Activated gamma-delta T cell (primary cell): ENCODE data around the gene LYL1.
A peak's percentile ranks its signal among the peaks of the same experiment; 100 is the strongest.
"Not testable (repeated sequence)": the region's sequence is repeated elsewhere in the genome, so short reads cannot be mapped to it uniquely, and the experiment has no call there.

Experiments used
- DNase-seq: peaks from one replicate; lab custom pipeline; 2025; lab: John Stamatoyannopoulos, UW
- total RNA-seq, 2 donors: gene quantifications; one replicate each; lab custom pipeline; 2026; lab: John Stamatoyannopoulos, UW

The LYL1 gene
- 11.0 to 14.7 reads per million in 2 donors for total RNA-seq

DNA sequence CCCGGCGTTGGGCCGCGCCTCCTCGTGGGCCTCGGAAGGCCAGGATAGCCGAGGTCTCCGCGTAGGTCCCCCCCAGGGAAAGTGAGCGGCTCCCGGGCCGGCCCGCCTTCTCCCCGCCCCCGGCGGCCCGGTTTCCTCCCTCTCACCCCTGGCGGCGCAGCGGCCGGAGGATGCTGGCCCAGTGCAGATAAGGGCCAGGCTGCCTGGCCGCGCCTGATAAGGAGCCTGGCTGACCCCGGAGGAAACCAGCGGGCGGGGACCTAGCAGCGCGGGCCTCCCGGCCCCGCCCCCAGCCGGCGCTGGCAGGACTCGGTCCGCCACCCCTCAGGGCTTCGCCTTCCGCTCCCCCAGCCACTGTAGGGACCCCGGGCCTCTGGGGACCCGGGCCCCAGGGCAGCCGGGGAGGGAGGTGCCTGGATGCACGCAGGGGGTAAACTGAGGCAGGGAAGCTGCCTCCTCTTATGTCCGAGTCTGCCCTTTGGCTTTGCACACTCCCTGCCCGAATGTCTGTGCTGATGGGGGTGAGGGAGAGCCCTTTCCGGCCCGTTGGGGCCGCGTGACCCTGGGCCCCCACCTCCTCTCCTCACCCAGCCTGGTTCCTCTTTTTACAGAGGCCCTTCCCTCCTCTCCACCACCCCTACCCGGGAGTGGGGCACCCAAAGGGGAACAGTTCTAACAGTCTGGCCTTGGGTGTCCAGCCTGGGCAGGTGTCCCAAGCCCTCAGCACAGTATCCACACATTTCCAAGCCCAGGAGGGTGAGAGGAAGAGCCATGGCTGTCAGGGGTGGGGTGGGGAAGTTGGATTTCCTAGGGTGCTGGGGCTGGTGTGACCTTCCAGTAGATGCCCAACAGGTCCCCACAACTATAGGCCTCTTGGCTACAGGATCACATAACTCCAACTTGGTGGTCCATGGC lies at the start of gene LYL1:
LYL1 (minus strand) TSS at position 193 of the 915 bp plus-strand sequence. CDS start 1,687 bp downstream, outside the sequence.
- DNase-seq = no peak

DNA sequence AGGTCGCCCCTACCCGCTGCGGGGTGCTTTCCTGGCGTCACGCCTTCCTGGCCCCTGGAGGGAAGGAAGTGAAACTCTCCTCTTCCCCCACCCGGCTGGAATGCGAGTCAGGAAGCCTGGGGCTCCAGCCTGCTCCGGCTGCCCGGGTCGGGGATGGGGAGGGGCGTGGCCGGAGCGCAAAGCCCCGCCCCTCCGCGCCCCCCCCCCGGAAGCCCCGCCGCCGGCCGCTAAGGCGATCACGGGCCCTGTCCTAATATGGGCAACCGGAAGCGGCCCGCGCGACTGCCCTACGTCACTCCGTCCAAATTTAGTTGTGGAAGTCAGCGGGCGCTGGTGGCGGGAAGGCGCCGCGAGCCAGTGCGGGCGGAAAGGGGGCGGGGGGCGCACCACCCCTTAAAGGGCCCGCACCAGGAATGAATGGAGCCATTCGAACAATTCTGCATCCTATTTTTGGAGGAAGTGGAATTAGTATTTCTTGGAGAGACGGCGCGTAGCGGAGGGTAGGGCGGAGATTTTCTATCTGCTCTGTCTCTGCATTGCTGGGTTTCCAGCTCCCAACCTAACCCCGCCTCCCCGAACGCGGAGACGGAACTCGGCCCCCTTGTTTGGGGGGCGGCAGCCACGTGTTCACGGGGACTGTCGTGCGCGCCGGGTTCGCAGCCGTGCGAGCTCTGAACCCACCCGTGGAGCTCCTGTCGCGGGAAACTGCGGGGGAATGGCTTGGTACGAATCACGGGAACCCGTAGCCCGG lies 49.1 kb upstream of the LYL1 start:
- peak; percentile 97 for DNase-seq

DNA sequence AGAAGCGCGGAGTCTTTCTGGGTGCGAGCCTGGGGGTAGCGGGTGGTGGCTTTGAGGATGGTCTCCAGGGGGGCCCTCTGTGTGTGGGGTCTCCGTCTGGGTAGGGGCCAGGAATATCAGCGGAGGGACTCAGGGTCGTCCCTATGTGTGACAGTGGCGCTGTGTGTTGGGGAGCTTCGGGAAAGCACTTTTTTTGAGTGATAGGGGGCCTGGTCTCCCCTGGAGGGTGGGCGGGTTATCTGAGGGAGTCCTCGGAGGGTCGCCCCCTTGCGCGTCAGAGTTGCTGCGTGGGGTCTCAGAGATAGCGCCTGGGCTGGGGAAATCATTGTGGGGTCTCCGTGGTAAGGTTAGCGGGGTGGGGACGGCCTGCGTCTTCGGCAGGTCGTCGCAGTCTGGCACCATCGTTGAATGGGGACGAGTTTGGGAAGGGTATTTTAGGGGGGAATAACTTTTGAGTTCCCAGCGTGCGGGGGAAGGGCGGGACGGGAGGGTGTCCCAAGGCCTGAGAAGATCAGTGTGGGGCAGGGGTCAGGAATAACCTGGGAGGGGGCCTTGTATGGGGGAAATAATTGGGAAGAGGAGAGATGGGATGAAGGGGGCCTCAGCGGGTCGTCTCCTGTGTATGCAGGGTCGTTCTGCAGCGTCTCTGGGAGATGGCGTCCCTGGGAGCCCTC lies 48.4 kb upstream of the LYL1 start:
- DNase-seq = no peak

DNA sequence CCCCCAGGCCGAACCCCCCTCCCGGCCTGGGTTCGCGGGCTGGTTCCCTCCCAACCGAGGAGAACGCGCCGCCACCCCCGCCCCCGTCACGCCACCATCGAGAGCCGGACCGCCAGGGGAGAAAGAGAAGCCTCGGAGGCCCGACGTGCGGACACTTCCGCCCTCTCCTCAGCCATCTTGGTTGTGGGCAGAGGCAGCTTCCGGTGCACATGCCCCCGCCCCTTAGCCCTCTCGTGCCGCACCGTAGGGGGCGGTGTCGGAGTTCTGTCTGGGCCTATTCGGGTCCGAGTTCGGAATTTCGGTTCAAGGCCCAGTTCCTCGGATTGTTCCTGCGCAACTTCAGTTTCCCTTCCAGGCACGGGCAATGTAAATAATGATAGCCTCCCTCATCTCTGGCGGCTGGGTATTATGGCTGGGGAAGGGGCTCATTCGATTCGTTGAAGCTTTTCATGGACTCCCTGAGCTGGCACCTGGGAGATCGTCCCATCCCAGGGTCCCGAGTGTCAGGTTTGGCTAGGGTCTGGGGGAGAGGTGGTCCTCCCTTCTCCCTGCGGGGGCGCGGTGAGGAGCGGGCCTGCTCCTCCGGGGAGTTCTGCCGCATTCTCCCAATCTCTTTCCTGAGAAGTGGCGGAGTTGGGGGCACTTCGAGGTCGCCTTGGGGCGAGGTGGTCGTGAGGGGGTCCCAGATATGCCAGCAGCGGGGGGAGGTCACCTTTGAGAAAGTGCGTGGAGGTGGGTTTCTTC lies 47.7 kb upstream of the LYL1 start, which contains the start of the genes IER2 and STX10:
IER2 (plus strand) TSS at position 225 of the 744 bp plus-strand sequence. CDS start 2,776 bp downstream, outside the sequence.
STX10 (minus strand) TSS at position 189 of the 744 bp plus-strand sequence. CDS start 202 bp downstream, outside the sequence.
- DNase-seq = peak; percentile 78

DNA sequence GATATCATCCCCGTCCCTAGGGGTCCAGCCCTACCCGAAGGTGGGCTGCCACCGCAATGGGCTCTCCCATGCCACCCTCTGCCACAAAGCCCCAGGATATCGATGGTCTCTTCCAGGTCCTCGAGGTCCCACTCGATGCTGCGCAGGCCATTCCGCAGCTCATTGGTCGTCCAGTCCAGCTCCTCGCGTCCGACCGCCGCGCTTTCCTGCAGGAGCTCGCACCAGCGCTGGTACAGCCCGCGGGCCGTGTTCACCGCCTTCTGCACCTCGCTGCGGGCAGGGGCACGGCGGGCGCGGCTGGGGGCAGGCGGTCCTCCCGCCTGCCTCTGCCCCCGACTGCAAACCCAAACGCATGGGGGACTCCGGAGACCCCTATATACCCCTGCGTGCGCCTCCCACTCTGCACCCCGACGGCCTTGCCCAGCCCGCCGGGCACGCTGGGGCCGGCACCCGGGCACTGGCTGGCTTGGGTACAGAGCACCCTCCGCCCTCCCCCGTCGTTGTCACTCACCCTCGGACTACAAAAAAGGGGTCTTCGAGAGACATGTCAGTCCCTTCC lies 47.0 kb upstream of the LYL1 start:
- no peak for DNase-seq

DNA sequence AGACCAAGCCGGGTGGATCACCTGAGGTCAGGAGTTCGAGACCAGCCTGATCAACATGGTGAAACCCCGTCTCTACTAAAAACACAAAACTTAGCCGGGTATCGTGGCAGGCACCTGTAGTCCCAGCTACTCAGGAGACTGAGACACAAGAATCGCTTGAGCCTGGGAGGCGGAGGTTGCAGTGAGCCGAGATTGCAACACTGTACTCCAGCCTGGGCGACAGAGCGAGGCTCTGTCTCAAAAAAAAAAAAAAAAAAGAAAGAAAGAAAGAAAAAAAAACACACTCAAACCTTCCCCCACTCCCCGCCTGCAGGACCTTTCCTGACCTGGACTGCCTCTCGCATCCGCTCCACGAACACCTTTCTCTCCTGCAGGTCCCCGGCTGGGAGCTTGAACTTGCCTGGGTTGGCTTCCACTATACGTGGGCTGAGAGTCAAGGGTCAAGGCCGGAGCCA lies 46.5 kb upstream of the LYL1 start:
- not testable (repeated sequence) for DNase-seq

DNA sequence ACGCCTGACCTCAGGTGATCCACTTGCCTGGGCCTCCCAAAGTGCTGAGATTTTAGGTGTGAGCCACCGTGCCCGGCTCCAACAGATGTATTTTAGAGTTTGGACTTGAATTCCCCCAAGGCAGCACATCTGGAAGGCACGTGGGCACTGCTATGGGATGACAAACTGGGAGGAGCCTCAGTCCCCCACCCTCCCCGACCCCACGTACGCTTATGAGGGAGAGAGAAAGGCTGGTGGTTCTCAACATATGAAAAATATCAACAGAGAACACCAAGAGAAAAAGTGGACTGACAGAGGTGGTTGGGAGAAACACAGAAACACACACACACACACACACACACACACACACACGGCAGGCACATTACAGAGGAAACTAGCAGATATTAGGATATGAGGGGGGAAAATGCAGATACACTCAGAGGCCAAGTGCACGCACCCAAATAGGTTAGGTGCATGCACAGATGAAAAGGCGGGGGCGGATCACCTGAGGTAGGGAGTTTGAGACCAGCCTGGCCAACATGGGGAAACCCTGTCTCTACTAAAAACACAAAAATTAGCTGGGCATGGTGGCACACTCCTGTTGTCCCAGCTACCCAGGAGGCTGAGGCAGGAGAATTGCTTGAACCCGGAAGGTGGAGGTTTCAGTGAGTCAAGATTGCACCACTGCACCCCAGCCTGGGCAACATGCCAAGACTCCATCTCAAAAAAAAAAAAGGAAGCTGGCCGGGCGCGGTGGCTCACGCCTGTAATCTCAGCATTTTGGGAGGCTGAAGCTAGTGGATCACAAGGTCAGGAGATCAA lies 44.3 kb upstream of the LYL1 start:
- DNase-seq = no peak

GRCh38 chr19:13139633-13140311 lies 37.1 kb upstream of the LYL1 start:
- no peak for DNase-seq

DNA sequence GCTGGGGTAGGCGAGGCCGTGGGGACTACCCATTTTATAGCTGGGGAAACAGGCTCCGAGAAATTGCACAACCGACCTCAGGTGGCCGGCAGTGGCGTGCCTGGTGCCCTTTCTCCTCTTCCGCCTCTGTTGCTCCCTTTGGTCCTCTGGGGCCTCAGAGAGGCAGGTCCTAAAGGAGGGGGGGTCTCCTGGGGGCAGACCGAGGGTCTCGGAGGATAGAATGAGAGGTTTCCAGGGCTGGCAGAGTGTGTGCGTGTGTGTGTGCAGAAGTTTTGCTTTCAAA lies 36.2 kb upstream of the LYL1 start:
- no peak for DNase-seq

DNA sequence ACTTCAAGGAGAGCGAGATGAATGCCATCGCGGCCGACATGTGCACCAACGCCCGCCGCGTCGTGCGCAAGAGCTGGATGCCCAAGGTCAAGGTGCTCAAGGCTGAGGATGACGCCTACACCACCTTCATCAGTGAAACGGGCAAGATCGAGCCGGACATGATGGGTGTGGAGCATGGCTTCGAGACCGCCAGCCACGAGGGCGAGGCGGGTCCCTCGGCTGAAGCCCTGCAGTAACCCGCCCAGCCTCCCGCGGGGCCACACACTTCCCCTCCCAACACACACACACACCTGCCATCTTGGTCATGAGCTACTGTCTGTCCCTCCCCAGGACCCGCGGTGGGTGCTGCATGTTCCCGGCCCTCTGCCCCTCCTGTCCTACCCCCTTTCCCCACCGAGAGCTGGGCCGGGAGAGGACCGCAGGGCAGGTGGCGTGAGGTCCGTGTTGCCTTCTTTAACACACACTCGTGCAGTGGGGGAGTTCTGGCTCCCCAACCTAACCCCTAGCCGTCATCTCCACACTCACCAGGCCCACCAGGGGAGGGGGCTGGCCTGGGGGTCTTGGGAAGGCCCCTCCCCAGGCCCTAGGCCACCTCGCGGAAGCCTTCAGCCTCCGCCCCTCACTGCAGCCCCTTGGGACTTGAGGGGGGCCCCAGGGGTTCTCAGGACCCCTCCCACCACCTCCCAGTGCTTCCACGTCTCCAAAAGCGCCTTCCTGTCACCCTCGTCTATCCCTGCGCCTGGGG lies 35.7 kb upstream of the LYL1 start:
- DNase-seq = no peak

DNA sequence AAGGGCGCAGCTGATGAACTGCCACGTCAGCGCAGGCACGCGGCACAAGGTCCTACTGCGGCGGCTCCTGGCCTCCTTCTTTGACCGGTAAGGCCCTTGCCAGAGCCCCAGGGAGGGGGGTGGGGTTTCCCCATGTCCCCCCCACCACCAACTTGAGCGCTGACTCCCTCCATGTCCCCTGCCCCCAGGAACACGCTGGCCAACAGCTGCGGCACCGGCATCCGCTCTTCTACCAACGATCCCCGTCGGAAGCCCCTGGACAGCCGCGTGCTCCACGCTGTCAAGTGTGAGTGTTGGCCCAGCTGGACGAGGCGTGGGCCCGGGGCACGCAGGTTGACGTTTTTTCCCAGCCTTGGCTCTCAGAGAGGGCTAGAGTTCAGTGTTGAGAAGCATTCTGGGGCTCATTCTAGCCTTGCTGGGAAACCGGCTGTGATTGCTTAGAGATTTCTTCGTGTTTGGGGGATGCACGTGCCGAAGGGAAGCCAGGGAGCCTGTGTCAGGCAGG lies 34.7 kb upstream of the LYL1 start:
- no peak for DNase-seq

DNA sequence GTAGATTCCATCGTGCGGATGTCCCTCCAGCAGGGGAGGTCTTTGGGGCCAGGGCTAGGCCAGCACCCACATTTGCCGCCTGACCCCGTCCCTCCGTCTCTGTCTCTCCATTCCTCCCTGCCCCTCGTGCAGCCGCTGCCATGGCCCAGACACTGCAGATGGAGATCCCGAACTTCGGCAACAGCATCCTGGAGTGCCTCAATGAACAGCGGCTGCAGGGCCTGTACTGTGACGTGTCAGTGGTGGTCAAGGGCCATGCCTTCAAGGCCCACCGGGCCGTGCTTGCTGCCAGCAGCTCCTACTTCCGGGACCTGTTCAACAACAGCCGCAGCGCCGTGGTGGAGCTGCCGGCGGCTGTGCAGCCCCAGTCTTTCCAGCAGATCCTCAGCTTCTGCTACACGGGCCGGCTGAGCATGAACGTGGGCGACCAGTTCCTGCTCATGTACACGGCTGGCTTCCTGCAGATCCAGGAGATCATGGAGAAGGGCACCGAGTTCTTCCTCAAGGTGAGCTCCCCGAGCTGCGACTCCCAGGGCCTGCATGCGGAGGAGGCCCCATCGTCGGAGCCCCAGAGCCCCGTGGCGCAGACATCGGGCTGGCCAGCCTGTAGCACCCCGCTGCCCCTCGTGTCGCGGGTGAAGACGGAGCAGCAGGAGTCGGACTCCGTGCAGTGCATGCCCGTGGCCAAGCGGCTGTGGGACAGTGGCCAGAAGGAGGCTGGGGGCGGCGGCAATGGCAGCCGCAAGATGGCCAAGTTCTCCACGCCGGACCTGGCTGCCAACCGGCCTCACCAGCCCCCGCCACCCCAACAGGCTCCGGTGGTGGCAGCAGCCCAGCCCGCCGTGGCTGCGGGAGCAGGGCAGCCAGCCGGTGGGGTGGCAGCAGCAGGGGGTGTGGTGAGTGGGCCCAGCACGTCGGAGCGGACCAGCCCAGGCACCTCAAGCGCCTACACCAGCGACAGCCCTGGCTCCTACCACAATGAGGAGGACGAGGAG lies 32.7 kb upstream of the LYL1 start:
- no peak for DNase-seq

- DNase-seq = no peak
Measured at GRCh38 chr19:13134626-13135025, 32.0 kb upstream of the LYL1 start.

GRCh38 chr19:13133241-13133870 lies 30.7 kb upstream of the LYL1 start:
- no peak for DNase-seq

DNA sequence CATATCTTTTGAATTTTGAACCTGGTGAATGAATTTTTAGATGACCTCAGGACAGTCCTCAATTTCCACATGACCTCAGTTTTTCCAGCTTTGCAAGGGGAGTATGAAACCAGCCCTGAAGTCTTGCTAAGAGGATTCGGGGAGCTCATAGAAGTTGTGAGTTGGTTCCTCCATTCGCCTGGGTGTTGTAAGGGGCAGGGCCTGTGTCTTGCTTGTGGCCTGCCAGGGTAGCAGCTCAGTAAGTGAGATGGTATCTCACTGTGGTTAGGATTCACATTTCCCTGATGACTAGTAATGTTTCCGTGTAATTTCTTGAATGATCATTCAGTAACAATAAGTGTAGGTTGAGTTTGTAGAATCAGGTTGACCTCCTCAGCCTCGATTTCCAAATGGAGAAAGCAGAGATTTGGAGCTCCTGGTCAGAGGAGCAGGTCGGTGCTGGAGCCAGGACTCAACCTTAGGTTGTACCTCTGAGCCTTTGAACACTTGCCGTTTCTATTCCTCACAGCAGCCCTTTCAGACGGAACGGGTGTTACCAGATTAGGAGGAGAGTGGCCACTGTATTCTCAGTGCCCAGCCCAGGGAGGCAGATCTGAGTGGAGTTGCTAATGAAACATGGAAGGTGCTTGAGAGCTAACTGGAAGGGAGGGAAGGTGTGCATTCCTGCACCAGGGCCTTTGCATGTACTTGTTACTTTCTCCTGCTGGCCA lies 30.0 kb upstream of the LYL1 start:
- no peak for DNase-seq

DNA sequence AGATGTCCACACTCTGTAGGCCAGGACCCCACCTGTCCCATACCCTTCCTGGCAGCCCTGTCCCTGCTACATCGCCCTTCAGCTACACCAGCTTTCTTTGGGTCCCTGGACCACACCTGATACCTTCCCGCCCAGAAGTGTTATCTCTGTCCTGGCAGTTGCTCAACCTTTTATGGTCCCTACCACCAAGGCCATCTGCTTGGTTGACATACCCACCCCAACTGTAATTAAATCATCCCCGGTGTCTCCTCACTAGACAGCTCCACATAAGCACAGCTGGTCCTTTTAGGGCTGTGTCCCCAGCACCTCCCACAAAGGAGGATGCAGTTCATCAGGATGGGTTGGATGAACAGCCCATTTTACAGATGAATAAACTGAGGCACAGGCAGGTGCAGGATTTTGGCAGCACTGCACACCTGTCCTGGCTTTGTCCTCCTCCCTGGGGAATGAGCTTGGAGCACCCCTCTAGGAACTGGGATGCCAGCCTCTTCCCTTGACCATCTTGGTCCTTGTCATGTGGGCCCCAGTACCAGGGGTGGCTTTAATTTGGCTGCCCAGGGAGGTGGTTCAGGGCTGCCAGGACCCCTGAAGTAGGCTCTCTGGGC lies 28.3 kb upstream of the LYL1 start:
- DNase-seq = no peak
